DND-41 (cell line): ENCODE data around the gene TMPO.
"Not testable (repeated sequence)": the region's sequence is repeated elsewhere in the genome, so short reads cannot be mapped to it uniquely, and the experiment has no call there.

Experiments used
- ATAC-seq: fragments of 200-7000 bp; cut with Tn5 transposase; 3 replicates; pipeline ENCODE4 v1.9.1; 2021; ENCODE audit warnings: low read depth; ENCODE audit not compliant: insufficient read depth
- DNase-seq: peaks from one replicate; pipeline ENCODE4 v3.0.0-alpha.2; 2020
- H2AFZ ChIP-seq: 2 replicates; pipeline ENCODE4 v1.6.0; 2012; ENCODE audit warnings: low read depth, low read length
- H3K27ac ChIP-seq: 2 replicates; pipeline ENCODE4 v1.5.1; 2012; ENCODE audit warnings: low read length, inconsistent platforms
- H3K27me3 ChIP-seq: fragments of 200-600 bp; sonication (generic); 2 replicates; pipeline ENCODE4 v1.6.0; 2012; ENCODE audit warnings: low read length, mild to moderate bottlenecking, inconsistent platforms; ENCODE audit not compliant: insufficient read depth, poor library complexity
- H3K36me3 ChIP-seq: 2 replicates; pipeline ENCODE4 v1.5.1; 2012; ENCODE audit warnings: low read length, inconsistent platforms; ENCODE audit not compliant: insufficient read depth
- H3K4me1 ChIP-seq: 2 replicates; pipeline ENCODE4 v1.5.1; 2012; ENCODE audit warnings: mild to moderate bottlenecking, low read length; ENCODE audit not compliant: insufficient read depth
- H3K4me2 ChIP-seq: 2 replicates; pipeline ENCODE4 v1.6.0; 2012; ENCODE audit warnings: mild to moderate bottlenecking, moderate library complexity, low read length, inconsistent platforms; ENCODE audit not compliant: insufficient read depth
- H3K4me3 ChIP-seq, 2 experiments: fragments of 200-600 bp in 1 of 2; shearing (Covaris generic) in 1 of 2; 2 replicates each; pipeline ENCODE4 v1.5.1; 2012 to 2016; ENCODE audit warnings: inconsistent platforms in 2 of 2, low read length in 2 of 2, mild to moderate bottlenecking in 2 of 2, low read depth in 1 of 2, moderate library complexity in 1 of 2
- H3K79me2 ChIP-seq: 2 replicates; pipeline ENCODE4 v1.6.0; 2012; ENCODE audit warnings: low read length, inconsistent platforms; ENCODE audit not compliant: insufficient read depth
- H3K9ac ChIP-seq: 2 replicates; pipeline ENCODE4 v1.6.0; 2012; ENCODE audit warnings: low read depth, mild to moderate bottlenecking, inconsistent platforms, low read length, moderate library complexity
- H3K9me3 ChIP-seq: 2 replicates; pipeline ENCODE4 v1.5.1; 2012; ENCODE audit warnings: low read length, moderate library complexity, mild to moderate bottlenecking, inconsistent platforms; ENCODE audit not compliant: insufficient read depth, severe bottlenecking
- H4K20me1 ChIP-seq: 2 replicates; pipeline ENCODE4 v1.6.0; 2012; ENCODE audit warnings: low read length; ENCODE audit not compliant: insufficient read depth
- EZH2 ChIP-seq: IDR thresholded peaks from 3 replicates; pipeline ENCODE4 v1.6.1; 2012; ENCODE audit warnings: borderline replicate concordance, low read depth, mild to moderate bottlenecking, moderate library complexity, low read length, inconsistent platforms; ENCODE audit not compliant: severe bottlenecking
- TF ChIP-seq, protein P1 (sequence below): IDR thresholded peaks from 2 replicates; pipeline ENCODE4 v1.5.1; 2012; ENCODE audit warnings: borderline replicate concordance, low read length, moderate library complexity, mild to moderate bottlenecking; ENCODE audit not compliant: poor library complexity, severe bottlenecking; ENCODE audit errors: extremely low read depth

The TMPO gene

GRCh38 chr12:98594050-98594835 lies 78.9 kb downstream of the TMPO start:
- H3K9ac ChIP-seq: peak overlapping the region; percentile 81
- no peak for ATAC-seq
- peaks cover 33% of the 10 kb centered on the region for H4K20me1 ChIP-seq
- peak overlapping the region; percentile 82 to 88 for H3K4me3 ChIP-seq
- H3K4me1 ChIP-seq: peaks cover 31% of the 10 kb centered on the region
- H3K36me3 ChIP-seq: peaks cover 50% of the 10 kb centered on the region
- DNase-seq: no peak
- H3K27me3 ChIP-seq: no peaks in the 10 kb centered on the region
- H3K9me3 ChIP-seq: no peaks in the 10 kb centered on the region
- H3K4me2 ChIP-seq: peak overlapping the region; percentile 82
- H3K79me2 ChIP-seq: peaks cover 51% of the 10 kb centered on the region
- TF ChIP-seq EZH2: no peak
- TF ChIP-seq, protein P1, sequence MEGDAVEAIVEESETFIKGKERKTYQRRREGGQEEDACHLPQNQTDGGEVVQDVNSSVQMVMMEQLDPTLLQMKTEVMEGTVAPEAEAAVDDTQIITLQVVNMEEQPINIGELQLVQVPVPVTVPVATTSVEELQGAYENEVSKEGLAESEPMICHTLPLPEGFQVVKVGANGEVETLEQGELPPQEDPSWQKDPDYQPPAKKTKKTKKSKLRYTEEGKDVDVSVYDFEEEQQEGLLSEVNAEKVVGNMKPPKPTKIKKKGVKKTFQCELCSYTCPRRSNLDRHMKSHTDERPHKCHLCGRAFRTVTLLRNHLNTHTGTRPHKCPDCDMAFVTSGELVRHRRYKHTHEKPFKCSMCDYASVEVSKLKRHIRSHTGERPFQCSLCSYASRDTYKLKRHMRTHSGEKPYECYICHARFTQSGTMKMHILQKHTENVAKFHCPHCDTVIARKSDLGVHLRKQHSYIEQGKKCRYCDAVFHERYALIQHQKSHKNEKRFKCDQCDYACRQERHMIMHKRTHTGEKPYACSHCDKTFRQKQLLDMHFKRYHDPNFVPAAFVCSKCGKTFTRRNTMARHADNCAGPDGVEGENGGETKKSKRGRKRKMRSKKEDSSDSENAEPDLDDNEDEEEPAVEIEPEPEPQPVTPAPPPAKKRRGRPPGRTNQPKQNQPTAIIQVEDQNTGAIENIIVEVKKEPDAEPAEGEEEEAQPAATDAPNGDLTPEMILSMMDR: no peak
- peak overlapping the region; percentile 88 for H3K27ac ChIP-seq
- H2AFZ ChIP-seq: peak overlapping the region; percentile 66

- DNase-seq (peak; percentile 40), ATAC-seq (peak; percentile 26; the same call in 2 of the 3 replicates)
- Histone ChIP-seq H3K4me1 (peaks cover 31% of the 10 kb centered on the region), H3K4me3 (peak overlapping the region; percentile 82 to 88; a peak in 3 of 4 replicates), H3K36me3 (peaks cover 60% of the 10 kb centered on the region), H3K4me2 (peak overlapping the region; percentile 82), H3K27ac (peak overlapping the region; percentile 88; the same call in 1 of the 2 replicates), H3K27me3 (no peaks in the 10 kb centered on the region), H2AFZ (no peak overlapping the region), H3K9me3 (no peaks in the 10 kb centered on the region), H4K20me1 (peaks cover 38% of the 10 kb centered on the region), H3K79me2 (peaks cover 51% of the 10 kb centered on the region), H3K9ac (peak overlapping the region; percentile 81)
- TF ChIP-seq EZH2: no peak
- TF ChIP-seq, protein P1: no peak
Measured at GRCh38 chr12:98595243-98595988, 80.0 kb downstream of the TMPO start.

DNA sequence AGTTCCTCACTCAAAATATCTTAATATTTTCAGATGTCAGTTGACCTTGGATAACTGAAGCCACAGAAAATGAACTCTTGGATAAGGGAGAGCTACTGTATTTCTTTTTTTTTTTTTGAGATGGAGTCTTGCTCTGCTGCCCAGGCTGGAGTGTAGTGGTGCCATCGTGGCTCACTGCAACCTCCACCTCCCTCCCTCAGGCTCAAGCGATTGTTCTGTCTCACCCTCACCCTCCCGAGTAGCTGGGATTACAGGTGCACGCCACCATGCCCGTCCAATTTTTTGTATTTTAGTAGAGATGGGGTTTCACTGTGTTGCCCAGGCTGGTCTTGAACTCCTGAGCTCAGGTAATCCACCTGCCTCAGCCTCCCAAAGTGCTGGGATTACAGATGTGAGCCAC lies 81.9 kb downstream of the TMPO start:
- H3K9me3 ChIP-seq, H3K27ac ChIP-seq, ATAC-seq, H3K27me3 ChIP-seq, H3K4me3 ChIP-seq, DNase-seq, H3K9ac ChIP-seq, H2AFZ ChIP-seq: not testable (repeated sequence)
- peak overlapping the region; percentile 82; the same call in 1 of the 2 replicates for H3K4me2 ChIP-seq
- peaks cover 29% of the 10 kb centered on the region for H3K4me1 ChIP-seq
- H4K20me1 ChIP-seq: peaks cover 42% of the 10 kb centered on the region
- H3K36me3 ChIP-seq: peaks cover 79% of the 10 kb centered on the region
- peaks cover 51% of the 10 kb centered on the region for H3K79me2 ChIP-seq
